ENCODE results near the gene FYB1. TPM values are rescaled to one million over a fixed set of nuclear protein-coding genes. Genes with fewer than 3 reads are reported as not detected.
"Not testable (repeated sequence)": the region's sequence is repeated elsewhere in the genome, so short reads cannot be mapped to it uniquely, and the experiment has no call there.

Gene FYB1, protein sequence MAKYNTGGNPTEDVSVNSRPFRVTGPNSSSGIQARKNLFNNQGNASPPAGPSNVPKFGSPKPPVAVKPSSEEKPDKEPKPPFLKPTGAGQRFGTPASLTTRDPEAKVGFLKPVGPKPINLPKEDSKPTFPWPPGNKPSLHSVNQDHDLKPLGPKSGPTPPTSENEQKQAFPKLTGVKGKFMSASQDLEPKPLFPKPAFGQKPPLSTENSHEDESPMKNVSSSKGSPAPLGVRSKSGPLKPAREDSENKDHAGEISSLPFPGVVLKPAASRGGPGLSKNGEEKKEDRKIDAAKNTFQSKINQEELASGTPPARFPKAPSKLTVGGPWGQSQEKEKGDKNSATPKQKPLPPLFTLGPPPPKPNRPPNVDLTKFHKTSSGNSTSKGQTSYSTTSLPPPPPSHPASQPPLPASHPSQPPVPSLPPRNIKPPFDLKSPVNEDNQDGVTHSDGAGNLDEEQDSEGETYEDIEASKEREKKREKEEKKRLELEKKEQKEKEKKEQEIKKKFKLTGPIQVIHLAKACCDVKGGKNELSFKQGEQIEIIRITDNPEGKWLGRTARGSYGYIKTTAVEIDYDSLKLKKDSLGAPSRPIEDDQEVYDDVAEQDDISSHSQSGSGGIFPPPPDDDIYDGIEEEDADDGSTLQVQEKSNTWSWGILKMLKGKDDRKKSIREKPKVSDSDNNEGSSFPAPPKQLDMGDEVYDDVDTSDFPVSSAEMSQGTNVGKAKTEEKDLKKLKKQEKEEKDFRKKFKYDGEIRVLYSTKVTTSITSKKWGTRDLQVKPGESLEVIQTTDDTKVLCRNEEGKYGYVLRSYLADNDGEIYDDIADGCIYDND
- total RNA-seq: 64.7 TPM

DNA sequence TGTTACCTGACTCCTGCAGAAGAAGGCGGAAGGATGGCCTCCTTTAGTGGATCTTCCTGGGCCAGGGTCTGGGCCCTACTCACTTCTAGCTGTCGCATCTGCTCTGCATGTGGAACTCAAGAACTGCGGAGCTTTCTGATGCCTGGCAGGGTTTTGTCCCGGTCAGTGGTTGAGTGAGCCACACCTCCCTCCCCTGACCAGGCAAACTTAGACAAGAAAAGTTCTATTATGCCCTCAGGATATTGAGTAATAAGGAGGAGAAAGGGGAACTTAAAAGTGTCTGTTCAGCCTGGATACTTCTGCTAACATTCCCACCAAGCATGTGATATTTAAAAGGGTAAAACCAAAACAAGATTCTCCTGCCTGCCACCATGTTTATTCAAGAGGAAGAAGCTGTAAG, at the start of gene FYB1:
Gene FYB1 (minus strand): TSS at position 127 of the 400 bp plus-strand sequence. CDS start 16,603 bp downstream, outside the sequence.
- ATAC-seq: peak; percentile 40

DNA sequence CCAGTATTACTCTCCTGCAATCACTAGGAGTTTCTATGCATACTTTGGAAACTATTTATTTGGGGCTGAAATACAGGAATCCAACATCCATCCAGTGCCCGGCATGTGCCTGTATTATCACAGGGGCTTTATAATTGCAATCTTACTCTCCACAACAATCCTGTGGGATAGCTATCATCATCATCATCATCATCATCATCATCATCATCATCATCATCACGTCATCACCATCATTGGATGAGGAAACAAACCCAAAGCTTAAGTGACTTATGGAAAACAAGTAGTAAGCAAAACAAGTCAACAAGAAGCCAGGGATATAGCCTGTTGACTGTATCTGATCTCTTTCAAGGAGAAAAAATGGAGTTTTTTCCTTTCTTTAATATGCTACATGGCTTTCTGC, 47.8 kb upstream of the FYB1 start:
- no peak for ATAC-seq

DNA sequence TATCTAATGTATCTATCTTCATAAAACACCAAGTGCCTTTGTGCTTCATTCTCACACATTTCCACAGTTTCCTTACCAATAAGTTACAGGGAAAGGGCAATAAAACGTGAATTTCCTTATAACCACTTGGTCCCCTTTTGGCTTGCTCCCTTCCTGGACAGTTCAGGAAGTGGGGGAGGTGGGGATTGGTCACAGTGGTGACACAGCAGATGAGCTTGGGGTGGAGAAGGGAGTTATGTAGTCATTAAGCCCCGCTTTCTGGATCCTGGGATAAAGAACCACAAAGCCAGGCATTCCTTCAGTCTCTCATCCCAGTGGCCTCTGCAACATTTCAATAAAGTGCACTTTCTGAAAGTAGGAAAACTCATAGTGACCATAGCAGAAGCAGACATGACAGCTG, 47.1 kb upstream of the FYB1 start:
- ATAC-seq: no peak

DNA sequence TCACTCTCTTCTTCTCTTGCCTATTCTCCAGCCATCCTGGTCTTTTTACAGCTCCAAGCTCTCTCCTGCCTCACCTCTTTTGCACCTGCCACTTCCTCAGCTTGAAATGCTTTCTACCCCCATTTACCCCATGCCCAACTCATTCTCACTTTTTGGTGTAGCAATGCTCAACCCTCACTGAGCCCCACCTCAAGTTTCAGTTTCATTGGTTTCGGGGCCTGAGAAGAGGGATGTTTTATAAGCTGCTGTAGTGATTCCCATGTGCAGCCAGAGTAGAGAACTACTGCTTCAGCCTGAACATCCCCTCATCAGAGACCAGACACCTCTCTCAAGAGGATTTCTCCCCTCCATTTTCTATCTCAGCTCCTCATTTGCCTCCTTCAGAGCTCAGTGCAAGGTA, 45.2 kb upstream of the FYB1 start:
- no peak for ATAC-seq

DNA sequence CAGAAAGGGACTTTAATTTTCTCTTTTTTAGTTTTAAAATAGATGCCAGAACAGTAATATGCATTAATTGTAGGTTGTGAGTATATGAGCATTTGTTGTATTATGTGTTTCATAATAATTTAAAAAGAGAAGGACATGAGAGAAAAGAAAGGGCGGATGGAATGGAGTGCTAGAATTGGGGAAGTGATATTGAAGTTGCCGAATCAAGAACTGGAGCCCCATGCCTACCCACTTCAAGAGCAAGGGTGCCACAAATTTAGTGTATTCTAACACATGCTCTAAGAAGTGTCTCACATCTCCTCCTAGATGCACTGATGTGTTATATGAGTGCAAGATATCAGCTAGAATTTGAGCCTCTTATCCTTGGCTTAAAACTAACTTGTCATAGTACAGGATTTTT, 43.6 kb upstream of the FYB1 start:
- ATAC-seq: no peak

DNA sequence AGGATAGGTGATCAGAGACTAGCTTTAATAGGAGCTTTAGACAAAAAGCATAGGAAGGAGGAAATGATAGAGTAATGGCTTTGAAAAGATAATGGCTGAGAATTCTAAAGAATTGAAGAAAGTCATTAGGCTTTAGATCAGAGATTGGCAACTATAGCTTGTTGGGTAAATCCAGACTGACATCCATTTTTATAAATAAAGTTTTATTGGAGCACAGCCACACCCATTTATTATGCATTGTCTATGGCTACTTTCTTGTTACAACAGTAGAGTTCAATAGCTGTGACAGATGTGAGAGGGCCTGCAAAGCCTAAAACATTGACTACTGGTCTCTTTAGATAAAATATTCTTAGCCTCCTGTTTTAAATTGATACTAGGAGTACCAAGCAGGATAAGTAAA, 40.7 kb upstream of the FYB1 start:
- ATAC-seq: no peak

DNA sequence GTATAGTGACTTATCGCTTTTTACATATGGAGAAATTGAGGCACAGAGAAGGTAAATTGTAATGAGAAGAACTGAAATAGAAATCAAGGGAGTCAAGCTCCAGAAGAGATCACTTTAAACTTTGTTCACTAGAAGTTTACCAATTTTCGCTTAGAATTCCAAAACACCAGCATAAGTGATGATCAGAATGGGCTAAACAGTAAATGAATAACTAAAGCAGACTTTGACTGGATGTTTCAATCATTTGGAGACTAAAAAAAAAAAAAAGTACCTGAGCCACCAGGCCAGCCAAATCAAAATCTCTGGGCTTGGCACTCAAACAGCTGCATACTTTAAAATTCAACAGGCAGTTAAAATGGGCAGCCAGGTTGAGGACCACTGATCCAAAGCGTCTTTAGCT, 38.2 kb upstream of the FYB1 start:
- ATAC-seq: no peak

DNA sequence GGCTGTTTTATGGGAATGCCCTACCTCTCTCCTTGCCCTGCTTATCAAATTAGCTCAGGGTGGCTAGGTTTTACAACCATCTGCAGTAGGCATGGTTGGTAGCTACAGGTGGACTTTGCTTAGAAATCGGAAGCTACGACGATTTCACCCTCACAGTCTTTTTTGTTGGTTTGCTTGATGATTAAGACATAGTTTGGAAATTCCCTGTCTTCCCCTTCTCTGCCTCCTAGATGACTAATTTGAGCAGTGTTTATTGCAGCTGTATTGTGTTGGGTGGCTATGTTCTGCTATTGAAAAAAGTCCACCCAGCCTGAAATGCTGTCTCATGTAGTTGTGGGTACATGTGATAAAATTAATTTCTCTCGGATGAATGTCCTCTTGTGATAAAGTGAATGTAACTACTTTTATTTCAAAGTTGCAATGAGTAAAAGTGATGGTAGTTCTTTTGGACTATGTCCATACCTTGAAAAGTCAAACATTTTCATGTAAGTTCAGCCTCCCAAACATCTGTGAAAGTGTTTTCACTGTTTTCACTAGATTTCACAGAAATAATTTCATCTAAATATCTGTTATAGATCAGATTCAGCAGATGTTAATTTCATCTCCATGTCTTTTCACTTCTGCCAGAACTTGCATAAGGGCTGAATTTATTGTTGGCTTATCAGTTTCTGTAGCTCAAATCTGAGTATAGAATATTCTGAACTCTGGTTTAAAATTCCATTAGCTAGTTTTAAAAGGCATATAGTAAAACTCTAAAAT, 37.3 kb upstream of the FYB1 start:
- peak; percentile 77 for ATAC-seq

DNA sequence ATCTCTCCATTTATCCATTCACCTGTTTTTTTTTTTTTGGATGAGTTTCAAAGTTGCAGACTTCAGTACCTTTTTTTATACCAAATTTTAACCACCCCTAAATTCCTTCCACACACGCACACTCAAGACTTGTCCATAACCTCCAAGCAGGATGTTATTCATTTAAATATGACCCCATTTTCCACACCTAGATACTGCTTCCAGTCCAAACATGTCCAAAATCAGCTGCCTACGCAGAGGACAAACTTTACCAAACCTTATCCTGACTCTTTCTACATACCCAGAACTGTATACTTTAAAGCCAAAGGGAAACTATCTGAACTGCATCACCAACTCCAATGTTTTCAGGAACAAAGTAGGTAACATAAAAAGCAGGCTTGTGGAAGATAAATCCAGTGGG, 36.0 kb upstream of the FYB1 start:
- ATAC-seq: peak; percentile 86

DNA sequence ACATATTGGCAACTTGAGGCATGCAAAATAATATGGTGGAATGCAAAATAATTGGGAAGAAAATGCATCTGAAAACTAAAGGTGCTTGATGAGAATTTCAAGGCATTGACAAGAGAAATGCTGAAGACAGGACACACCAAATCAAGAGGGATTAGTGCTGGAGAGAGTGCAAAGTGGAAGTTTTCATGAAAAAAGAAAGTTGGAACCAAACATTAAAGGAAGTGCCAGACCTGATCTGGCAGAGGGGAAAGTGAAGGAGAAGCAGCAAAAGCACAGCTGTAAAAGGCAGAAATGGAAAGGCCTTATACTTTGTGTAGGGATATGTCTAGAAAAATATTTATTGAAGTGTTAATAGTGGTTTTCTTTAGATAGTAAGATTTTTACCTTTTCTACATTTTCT, 35.3 kb upstream of the FYB1 start:
- no peak for ATAC-seq

DNA sequence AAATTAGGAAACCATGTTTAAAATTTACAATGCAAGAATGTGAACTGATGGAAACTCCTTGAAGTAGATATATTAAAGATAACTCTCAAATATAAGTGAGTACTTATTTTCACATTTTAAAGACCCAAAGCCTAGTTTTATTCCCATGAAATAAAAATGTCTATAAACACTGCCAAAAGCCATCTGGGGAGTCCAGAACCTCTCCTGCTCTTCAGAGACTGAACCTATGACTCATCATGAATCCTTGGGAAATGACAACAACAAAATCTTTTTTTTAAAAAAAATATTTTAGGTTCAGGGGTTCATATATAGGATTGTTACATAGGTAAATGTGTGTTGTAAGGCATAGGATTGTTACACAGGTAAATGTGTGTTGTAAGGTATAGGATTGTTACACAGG, 33.8 kb upstream of the FYB1 start:
- no peak for ATAC-seq

DNA sequence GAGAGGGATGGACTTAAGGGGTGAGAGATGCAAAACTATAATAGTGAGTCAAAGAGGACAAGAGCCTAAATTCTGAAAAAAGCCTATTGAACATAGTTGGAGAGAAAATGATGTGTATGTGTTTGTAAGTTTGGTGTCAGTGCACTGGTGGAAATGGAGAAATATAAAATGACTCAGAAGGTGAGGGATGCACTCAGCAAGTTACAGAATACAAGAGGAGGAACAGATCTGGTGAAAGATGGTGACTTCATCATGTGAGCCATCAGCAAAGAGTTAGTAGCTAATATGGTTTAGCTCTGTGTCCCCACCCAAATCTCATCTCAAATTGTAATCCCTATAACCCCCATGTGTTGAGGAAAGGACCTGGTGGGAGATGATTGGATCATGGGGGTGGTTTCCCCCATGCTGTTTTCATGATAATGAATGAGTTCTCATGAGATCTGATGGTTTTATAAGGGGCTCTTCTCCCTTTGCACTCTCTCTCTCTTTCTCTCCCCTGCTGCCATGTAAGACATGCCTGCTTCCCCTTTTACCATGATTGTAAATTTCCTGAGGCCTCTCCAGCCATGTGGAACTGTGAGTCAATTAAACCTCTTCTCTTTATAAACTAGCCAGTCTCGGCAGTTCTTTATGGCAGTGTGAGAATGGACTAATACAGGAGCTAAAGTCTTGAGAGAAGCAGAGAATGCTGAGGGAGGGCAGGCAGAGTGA, 30.4 kb upstream of the FYB1 start:
- no peak for ATAC-seq

DNA sequence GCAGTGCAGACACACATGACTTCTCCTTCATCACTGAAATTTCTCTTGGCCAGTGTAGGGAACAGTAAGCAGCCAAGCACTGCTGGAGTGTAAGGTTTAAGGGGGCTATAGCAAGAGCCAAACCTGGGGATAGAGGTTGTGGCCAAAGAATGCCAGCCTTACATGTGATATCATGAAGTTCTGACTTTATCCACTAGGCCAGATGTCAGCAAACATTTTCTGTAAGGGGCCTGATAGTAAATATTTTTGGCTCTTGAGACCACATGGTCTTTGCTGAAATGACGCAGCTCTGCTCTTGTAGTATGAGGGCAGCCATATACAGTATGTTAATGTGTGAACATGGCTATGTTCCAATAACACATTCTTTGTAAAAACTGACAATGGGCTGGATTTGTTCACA, 29.7 kb upstream of the FYB1 start:
- no peak for ATAC-seq

DNA sequence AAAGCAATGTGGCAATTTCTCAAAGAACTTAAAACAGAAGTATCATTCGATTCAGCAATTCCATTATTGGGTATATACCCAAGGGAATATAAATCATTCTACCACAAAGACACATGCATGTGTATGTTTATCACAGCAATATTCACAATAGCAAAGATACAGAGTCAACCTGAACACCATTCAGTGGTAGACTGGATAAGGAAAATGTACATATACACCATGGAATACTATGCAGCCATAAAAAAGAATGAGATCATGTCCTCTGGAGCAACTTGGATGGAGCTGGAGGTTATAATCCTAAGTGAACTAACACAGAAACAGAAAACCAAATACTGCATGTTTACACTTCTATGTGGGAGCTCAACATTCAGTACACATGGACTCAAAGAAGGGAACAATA, 21.4 kb upstream of the FYB1 start:
- ATAC-seq: no peak

DNA sequence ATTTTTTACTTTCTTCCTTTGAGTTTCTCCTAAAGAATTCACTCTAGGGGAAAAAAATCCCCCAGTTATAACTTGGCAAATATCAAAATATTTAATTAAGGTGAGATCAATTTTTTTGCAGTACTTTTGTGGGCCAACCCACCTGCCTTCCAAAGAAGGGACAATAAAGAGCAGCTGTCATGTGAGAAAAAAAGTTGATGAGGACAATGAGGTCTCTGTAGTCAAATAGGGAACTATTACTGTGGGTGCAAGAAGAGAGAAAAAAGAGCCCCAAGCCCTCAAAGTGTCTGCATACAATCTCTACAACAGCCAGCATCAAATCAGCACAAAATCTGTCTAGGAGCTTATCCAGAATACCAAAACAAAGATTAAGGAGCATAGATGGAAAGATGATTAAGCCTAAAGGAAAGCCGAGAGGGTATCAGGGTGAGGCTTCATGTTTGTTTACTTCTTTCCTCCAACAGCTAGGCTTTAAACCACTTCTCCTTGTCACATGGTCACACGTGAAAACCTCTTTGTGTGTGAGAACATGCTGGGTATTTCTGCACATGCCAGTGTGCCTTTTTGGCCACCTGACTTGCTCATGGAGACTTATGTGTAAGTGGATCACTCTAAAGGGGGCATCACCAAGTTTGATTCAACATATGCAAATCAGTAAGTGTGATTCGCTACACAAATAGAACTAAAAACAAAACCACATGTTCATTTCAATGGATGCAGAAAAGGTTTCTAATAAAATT, 19.2 kb upstream of the FYB1 start:
- no peak for ATAC-seq

DNA sequence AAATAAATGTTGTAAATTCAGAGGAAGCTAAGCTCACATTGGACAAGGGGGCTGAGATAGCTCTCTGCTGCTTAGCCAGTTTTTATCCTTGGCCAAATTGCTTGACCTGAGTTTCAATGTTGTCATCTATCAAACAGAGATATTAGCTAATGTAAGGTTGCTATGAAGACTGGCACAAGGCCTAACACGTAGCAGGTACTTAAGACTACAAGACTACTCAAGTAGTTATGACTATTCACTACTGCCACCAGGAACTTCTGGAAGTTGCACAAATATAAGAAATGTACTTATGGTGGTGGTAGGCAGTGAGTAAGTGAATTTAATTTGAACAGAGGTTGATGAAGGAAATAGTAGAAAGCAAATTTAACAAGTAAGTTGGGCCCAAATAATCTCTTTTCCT, 17.4 kb upstream of the FYB1 start:
- peak; percentile 48 for ATAC-seq

DNA sequence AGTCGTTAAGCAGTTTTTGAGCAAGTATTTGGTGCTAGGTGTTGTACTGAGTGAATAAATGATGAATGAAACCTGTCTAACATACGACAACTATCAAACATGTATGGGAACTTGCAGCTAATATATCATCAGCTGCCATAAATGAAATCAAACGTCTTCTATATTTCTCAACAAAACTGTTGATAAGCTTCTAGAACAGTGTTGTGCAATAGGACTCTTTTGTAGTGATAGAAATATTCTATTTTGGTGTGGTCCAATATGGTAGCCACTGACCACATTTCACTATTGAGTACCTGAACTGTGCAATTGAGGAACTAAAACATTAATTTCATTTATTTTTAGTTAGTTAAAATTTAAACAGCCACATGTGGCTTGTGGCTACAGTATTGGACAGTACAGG, 16.3 kb upstream of the FYB1 start:
- no peak for ATAC-seq

DNA sequence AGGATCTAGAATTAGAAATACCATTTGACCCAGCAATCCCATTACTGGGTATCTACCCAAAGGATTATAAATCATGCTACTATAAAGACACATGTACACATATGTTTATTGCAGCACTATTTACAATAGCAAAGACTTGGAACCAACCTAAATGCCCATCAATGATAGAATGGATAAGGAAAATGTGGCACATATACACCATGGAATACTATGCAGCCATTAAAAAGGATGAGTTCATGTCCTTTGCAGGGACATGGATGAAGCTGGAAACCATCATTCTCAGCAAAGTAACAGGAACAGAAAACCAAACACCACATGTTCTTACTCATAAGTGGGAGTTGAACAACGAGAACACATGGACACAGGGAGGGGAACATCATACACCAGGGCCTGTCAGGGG, 15.1 kb upstream of the FYB1 start:
- not testable (repeated sequence) for ATAC-seq

DNA sequence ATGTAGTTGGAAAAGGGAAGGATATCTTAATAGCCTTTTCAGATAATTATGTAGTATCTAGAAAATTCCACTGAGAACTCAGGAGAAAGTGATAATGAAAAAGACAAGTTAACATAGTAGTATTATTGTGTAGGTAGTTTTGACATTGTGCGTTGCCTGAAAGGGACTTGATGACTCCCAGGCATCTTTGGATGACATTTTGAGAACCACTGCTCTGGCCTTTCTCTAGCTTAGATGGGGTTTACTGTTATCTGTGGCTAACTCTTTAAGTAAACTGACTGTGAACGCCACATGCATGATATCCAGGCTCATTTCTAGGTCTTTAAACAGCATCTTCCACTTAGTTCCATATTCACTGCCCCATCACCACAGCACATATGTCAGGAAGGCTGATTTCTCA, 14.4 kb upstream of the FYB1 start:
- ATAC-seq: no peak

DNA sequence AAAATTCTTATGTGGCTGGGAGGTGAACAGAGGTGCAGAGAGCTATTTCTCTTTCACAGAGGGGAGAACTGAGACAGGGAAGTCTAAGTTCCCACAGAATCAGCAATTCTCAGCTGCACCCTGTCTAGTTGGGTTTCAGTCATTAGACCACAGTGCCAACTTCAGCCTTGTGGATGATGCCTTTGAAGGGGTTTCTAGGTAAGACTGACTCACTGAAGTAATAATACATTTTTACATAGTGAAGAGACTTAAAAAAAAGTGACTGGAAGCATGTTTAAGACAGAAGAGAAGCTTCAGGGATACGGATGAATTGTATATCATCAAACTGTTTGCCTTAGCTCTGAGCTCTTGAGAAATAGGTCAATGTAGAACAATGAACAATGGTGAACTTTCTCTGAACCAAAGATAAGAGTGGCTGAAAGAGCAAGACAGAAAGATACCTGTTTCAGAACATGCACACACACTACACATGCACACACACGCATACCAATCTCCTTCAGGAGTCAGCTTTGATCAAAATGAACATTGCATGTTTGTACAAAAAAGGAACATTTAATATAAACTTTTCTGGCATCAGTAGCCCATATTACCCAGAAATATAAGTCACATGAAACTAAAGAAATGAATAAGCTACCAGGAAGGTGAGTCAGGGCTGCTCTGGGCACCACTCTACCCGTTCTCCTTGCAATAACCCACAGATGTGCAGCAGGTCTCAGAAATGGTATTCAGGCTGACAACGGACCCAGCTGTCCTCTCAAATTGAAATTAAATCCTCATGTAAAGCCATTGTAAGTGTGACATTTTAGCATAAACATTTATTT, 12.6 kb upstream of the FYB1 start:
- ATAC-seq: peak; percentile 94

DNA sequence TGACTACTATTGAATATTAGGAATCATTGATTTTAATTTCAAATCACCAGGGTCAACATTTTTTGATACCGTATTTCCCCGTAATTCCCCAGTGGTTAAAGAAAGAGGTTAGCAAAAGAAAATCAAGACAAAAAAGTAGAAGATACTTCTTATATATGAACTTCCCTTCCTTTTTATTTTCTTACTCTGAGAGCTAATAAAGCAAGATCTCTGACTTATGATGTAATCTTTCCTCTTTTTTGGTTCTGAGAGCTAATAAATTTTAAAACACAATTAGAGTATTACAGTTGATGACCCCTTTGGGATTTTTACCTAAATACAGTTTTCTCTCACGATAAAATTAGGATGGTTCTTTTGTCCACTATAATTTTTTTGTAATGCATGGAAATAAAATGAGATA, 9.2 kb upstream of the FYB1 start:
- ATAC-seq: no peak

Measured in esophagus mucosa (tissue), 1 donor.